ENCODE results near the gene IL1R2.

DNA sequence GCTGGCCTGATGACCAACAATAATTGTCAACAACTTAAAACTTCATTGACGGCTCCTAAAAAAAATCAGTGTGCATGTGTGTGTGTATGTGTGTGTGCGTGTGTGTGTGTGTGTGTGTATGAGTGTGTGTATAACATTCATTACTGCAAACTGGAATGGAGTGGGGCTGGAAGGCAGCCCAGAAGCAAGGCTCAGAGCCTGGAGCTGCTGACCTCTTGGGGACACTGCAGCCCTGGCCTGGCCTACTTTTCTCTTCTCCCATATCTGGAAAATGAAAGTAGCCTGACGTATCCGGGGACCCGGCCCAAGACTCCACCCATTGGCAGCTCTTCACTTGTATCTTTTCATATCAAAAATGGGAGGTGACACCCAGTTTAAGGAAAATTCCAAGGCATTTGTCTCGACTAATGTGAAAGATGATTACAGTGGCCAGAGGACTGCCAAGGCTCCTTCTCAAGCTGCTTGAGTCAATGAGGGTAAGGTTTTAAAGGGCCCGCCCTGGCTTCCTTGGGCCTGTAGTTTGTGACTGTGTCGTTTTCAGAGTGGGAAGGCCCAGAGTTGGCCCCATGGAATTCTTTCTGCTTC, 78.4 kb downstream of the IL1R2 start:
- TF ChIP-seq, protein P1, sequence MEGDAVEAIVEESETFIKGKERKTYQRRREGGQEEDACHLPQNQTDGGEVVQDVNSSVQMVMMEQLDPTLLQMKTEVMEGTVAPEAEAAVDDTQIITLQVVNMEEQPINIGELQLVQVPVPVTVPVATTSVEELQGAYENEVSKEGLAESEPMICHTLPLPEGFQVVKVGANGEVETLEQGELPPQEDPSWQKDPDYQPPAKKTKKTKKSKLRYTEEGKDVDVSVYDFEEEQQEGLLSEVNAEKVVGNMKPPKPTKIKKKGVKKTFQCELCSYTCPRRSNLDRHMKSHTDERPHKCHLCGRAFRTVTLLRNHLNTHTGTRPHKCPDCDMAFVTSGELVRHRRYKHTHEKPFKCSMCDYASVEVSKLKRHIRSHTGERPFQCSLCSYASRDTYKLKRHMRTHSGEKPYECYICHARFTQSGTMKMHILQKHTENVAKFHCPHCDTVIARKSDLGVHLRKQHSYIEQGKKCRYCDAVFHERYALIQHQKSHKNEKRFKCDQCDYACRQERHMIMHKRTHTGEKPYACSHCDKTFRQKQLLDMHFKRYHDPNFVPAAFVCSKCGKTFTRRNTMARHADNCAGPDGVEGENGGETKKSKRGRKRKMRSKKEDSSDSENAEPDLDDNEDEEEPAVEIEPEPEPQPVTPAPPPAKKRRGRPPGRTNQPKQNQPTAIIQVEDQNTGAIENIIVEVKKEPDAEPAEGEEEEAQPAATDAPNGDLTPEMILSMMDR (IDR thresholded peaks at IDR 0.05), result no peak
- no peak for TF ChIP-seq POLR2A (IDR thresholded peaks at IDR 0.05)

Measured in suprapubic skin (tissue), 3 donors.